Limb (tissue), 2 donors: Measurements from ENCODE around the gene CPA2.
"Not testable (repeated sequence)": the region's sequence is repeated elsewhere in the genome, so short reads cannot be mapped to it uniquely, and the experiment has no call there.

Source experiments
- DNase-seq, 2 donors: peaks; one replicate each; pipeline ENCODE4 v3.0.0-alpha.2; 2016; ENCODE audit errors: extremely low spot score in 2 of 2

Gene CPA2

GRCh38 chr7:130266258-130266960 is at the start of gene CPA2:
Gene CPA2, plus strand, starts transcription at chr7:130266863. Its CDS starts 19 bp downstream, at chr7:130266882.
- no peak for DNase-seq

- no peak for DNase-seq
Measured at GRCh38 chr7:130218806-130219620, 47.6 kb upstream of the CPA2 start.

GRCh38 chr7:130219871-130220270 is 46.8 kb upstream of the CPA2 start:
- no peak for DNase-seq

DNA sequence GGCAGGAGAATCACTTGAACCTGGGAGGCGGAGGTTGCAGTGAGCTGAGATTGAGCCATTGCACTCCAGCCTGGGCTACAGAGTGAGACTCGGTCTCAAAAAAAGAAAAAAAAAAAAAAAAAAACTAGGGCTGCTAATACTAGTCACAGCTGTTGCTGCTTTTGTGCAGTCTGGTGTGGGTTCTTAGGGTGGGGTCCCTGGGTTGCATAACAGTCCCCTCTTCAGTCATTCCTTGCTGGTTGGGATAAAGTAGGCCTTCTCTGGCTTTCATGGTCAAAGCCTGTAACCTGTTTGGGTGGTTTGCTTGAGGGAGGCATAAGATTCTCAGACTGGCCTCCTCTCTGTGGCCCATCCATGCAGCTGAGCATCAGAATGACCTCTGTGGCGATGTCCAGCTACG is 44.9 kb upstream of the CPA2 start:
- no peak for DNase-seq

GRCh38 chr7:130223646-130224045 is 43.0 kb upstream of the CPA2 start:
- no peak for DNase-seq

DNA sequence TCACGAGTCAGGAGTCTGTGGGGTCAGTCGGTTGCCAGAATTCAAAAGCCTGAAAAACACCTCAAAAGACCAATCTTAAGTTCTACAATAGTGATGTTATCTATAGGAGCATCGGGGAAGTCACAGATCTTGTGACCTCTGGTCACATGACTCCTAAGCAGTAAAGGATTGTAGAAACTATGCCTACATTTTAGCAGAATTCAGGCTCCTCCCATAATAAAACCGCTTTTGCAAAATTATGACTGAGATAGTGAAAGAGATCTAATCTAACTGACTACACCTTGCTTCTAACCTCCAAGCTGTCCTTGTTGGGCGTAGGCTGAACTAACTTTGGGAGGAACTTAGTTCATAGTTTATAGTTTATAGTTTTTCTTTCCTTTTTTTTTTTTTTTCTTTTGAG is 42.5 kb upstream of the CPA2 start:
- DNase-seq = no peak

DNA sequence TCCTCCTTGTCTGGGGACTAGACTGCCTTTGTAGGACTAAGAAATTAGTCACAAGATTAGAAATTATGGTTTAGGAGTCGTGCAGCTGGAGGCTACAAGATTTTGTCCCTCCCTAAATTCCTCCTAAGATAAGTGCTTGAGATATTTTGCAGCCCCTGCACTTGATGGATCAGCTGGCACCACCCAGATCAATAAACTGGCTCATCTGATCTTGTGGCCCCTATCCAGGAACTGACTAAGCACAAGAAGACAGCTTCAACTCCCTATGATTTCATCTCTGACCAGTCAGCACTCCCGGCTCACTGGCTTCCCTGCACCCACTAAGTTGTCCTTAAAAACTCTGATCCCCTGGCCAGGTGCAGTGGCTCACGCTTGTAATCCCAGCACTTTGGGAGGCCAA is 41.7 kb upstream of the CPA2 start:
- DNase-seq = not testable (repeated sequence)

GRCh38 chr7:130226333-130226732 is 40.3 kb upstream of the CPA2 start:
- DNase-seq = no peak

GRCh38 chr7:130227883-130228575 is 38.6 kb upstream of the CPA2 start:
- no peak for DNase-seq

GRCh38 chr7:130228840-130229502 is 37.7 kb upstream of the CPA2 start:
- DNase-seq = no peak

DNA sequence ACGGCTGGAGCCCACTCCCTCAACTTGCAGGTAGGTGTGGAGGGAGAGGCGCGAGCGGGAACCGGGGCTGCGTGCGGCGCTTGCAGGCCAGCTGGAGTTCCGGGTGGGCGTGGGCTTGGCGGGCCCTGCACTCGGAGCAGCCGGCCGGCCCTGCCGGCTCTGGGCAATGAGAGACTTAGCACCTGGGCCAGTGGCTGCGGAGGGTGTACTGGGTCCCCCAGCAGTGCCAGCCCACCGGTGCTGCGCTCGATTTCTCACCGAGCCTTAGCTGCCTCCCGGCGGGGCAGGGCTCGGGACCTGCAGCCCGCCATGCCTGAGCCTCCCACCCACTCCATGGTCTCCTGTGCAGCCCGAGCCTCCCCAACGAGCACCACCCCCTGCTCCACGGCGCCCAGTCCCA is 36.7 kb upstream of the CPA2 start:
- DNase-seq = not testable (repeated sequence)

GRCh38 chr7:130231792-130232191 is 34.9 kb upstream of the CPA2 start:
- DNase-seq = no peak

DNA sequence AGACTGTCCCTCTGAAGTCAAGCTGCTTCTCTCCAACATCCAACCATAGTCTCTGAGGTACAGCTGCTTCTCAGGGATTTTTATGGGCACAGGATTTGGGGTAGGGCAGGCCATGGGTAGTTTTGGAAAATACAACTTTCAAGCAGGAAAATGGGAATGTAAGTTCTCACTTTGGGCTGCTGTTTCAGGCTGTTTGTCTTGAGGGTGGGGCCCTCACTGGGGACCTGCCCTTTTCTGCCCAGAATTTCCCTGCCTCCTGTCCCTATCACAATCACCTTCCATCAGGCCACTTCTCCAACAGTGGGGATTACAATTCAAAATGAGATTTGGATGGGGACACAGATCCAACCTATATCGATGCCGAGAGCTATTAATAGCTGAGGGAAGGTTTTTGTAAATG is 34.5 kb upstream of the CPA2 start:
- no peak for DNase-seq

DNA sequence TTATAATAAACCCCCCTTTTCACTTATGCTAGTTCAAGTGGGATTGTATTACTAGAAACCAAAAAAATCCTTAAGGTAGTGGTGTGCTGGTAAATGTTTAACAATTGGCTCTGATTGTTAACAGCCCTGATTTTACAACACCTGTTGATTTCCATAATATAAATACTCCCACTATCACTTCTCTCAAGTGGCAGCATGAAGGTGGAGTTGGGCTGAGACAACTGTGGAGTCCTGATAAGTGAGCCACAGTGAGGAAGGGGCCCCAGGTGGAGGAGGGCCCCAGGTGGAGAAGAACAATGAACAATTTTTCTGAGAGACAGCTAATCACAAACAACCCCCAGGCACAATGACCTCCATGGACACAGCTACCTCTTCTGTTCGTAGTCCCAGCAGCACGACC is 32.6 kb upstream of the CPA2 start:
- DNase-seq = no peak

DNA sequence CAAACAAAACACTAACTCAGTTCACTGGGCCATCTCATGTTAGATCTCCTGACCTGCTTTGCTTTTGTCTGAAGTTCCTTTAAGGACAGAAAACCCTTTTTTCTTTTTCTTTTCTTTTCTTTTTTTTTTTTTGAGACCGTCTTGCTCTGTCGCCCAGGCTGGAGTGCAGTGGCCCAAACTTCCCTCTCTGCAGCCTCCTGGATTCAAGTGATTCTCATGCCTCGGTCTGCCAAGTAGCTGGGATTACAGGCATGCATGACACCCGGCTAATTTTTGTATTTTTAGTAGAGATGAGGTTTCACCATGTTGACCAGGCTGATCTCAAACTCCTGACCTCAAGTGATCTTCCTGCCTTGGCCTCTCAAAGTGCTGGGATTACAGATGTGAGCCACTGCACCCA is 30.3 kb upstream of the CPA2 start:
- DNase-seq = not testable (repeated sequence)

GRCh38 chr7:130240240-130240639 is 26.4 kb upstream of the CPA2 start:
- DNase-seq = no peak

DNA sequence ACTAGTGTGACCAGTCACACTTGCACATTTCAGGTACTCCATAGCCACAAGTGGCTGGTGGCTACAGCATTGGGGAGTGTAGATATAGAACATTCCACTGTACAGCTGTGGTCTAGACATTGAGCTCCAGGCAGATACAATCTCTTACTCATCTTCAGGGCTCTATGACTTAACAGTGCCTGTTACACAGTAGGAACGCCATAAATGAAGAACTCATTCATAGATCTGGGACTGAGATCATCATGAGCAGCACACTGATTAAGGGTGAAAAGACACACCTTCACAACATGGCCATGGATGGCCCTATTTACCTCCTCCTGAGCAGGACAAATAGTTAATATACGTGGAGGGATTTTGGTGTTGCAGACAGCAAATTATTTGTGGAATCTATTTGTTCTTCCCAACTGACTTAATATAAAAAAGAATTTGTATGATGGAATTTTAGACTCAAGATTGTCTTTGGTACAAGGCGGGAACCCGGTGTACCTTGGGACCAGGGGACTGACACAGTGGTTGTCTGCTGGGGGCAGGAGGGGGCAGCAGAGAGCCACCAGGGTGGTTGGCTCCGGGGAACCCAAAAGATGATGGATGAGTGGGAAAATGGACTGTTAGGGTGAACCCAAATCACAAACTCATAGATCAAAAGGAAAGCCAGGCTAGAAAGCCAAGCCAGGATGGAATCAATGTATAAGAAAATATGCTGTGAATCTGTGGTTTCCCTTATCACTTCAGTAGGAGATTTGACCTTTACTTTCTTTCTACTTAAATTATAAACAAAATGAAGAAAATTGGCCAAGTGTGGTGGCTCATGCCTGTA is 24.3 kb upstream of the CPA2 start:
- DNase-seq = peak in 1 of 2 donors; percentile 42

DNA sequence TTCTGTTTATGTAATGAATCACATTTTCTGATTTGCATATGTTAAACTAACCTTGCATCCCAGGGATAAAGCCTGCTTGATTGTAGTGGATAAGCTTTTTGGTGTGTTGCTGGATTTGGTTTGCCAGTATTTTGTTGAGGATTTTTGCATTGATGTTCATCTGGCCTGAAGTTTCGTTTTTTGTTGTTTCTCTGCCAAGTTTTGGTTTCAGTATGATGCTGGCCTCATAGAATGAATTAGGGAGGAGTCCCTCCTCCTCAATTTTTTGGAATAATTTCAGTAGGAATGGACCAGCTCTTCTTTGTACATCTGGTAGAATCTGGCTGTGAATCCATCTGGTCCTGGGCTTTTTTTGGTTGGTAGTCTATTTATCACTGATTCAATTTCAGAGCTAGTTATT is 23.2 kb upstream of the CPA2 start:
- not testable (repeated sequence) for DNase-seq

DNA sequence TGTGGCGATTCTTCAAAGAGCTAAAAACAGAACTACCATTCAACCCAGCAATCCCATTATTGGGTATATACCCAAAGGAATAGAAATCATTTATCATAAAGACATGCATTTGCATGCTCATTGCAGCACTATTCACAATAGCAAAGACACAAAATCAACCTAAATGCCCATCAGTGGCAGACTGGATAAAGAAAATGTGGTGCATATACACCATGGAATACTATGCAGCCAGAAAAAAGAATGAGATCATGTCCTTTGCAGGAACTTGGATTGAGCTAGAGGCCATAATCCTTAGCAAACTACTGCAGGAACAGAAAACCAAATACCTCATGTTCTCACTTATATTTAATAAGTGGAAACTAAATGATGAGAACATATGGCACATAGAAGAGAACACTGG is 20.2 kb upstream of the CPA2 start:
- not testable (repeated sequence) for DNase-seq

- not testable (repeated sequence) for DNase-seq
Measured at GRCh38 chr7:130248842-130249241, 17.8 kb upstream of the CPA2 start.

DNA sequence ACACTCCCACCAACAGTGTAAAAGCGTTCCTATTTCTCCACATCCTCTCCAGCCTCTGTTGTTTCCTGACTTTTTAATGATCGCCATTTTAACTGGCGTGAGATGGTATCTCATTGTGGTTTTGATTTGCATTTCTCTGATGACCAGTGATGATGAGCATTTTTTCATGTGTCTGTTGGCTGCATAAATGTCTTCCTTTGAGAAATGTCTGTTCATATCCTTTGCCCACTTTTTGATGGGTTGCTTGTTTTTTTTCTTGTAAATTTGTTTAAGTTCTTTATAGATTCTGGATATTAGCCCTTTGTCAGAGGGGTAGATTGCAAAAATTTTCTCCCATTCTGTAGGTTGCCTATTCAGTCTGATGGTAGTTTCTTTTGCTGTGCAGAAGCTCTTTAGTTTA is 17.0 kb upstream of the CPA2 start:
- DNase-seq = not testable (repeated sequence)
